SH-SY5Y (cell line): ENCODE data around the gene BTBD19.

ENCODE experiments used
- GATA2 ChIP-seq: IDR thresholded peaks from 2 replicates; pipeline ENCODE4 v1.6.1; 2011; ENCODE audit warnings: mild to moderate bottlenecking, low read depth, low read length
- GATA3 ChIP-seq: IDR thresholded peaks from 2 replicates; pipeline ENCODE4 v1.6.1; 2011; ENCODE audit warnings: low read depth, mild to moderate bottlenecking, low read length, moderate library complexity

- no peak for TF ChIP-seq GATA2
- no peak for TF ChIP-seq GATA3
Observed at GRCh38 chr1:44775930-44776729, 32.2 kb upstream of the BTBD19 start.
